HG03039 (cell line): ENCODE measurements around the gene MPV17L2.

Experiments
- ATAC-seq: cut with Tn5 transposase; IDR thresholded peaks from one replicate; pipeline ENCODE4 v1.9.1; 2021; ENCODE audit warnings: mild to moderate bottlenecking, moderate library complexity; ENCODE audit not compliant: unreplicated experiment

MPV17L2 gene

GRCh38 chr19:18232540-18233223, 39.7 kb downstream of the MPV17L2 start:
- ATAC-seq: no peak

- no peak for ATAC-seq
Measured at GRCh38 chr19:18233224-18233825, 40.3 kb downstream of the MPV17L2 start.

DNA sequence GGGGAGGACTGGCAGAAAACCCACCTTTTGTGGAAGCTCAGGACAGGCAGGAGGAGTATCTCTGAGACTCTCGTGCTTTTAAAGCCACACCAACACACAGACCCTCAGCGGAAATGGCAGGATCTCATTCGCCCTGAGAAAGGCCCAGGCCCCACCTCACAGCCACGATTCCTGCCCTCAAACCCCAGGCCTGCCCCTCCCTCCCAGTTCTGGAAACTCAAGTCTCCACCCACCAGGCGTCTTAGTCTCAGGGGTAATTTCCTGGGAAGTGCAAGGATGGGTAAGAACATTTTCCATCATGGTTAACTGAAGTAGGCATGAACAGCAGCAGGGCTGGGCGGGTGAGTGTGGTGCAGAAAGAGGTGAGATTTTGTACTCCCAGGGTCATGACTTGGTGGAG, 41.2 kb downstream of the MPV17L2 start:
- ATAC-seq: no peak

GRCh38 chr19:18239303-18239702, 46.3 kb downstream of the MPV17L2 start:
- ATAC-seq: no peak

DNA sequence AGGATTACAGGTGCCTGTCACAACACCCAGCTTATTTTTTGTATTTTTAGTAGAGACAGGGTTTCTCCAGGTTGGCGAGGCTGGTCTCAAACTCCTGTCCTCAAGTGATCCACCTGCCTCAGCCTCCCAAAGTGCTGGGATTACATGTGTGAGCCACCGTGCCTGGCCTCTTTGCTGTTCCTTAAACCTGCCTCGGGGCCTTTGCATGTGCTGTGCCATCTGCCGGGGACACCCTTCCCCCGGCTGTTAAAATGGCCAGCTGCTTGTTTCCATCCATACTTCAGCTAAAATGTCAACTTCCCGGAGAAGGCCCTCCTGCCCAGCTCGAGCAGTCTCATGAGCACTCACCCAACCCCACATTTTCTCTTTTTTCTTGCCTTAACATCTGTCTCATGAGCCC, 52.3 kb downstream of the MPV17L2 start:
- no peak for ATAC-seq
